ENCODE results near the gene STK38L. TPM values are rescaled to one million over a fixed set of nuclear protein-coding genes. Genes with fewer than 3 reads are reported as not detected.

STK38L gene
- total RNA-seq, 1 experiment from 2014 or later, result 25.2 TPM

DNA sequence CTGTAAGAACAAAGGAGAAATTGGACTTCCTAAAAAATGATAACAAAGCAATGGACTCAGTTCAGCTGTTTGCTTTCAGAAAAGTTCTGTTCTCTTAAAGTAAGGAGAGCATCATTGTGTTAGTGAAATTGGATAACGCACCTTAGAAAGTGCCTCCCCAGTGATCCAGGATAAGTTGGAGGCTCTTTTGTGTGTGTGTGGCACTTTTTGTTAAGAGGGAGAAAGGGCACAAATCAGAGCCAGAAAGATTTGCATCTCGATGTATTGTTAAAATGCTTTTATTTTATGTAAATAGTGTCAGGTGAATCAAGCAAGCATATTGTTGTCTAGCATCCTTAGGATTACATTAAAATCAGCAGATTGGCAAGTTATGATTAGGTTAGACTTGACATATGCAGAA is 2.1 kb downstream of the STK38L start:
- TF ChIP-seq, protein P1, sequence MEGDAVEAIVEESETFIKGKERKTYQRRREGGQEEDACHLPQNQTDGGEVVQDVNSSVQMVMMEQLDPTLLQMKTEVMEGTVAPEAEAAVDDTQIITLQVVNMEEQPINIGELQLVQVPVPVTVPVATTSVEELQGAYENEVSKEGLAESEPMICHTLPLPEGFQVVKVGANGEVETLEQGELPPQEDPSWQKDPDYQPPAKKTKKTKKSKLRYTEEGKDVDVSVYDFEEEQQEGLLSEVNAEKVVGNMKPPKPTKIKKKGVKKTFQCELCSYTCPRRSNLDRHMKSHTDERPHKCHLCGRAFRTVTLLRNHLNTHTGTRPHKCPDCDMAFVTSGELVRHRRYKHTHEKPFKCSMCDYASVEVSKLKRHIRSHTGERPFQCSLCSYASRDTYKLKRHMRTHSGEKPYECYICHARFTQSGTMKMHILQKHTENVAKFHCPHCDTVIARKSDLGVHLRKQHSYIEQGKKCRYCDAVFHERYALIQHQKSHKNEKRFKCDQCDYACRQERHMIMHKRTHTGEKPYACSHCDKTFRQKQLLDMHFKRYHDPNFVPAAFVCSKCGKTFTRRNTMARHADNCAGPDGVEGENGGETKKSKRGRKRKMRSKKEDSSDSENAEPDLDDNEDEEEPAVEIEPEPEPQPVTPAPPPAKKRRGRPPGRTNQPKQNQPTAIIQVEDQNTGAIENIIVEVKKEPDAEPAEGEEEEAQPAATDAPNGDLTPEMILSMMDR (IDR thresholded peaks at IDR 0.05), result no peak
- no peak for TF ChIP-seq TCF7L2 (IDR thresholded peaks at IDR 0.05; ENCODE audit: low read depth, low read length)
- no peak for TF ChIP-seq POLR2AphosphoS5 (IDR thresholded peaks at IDR 0.05; ENCODE audit: low read depth, low read length)
- TF ChIP-seq, protein P2, sequence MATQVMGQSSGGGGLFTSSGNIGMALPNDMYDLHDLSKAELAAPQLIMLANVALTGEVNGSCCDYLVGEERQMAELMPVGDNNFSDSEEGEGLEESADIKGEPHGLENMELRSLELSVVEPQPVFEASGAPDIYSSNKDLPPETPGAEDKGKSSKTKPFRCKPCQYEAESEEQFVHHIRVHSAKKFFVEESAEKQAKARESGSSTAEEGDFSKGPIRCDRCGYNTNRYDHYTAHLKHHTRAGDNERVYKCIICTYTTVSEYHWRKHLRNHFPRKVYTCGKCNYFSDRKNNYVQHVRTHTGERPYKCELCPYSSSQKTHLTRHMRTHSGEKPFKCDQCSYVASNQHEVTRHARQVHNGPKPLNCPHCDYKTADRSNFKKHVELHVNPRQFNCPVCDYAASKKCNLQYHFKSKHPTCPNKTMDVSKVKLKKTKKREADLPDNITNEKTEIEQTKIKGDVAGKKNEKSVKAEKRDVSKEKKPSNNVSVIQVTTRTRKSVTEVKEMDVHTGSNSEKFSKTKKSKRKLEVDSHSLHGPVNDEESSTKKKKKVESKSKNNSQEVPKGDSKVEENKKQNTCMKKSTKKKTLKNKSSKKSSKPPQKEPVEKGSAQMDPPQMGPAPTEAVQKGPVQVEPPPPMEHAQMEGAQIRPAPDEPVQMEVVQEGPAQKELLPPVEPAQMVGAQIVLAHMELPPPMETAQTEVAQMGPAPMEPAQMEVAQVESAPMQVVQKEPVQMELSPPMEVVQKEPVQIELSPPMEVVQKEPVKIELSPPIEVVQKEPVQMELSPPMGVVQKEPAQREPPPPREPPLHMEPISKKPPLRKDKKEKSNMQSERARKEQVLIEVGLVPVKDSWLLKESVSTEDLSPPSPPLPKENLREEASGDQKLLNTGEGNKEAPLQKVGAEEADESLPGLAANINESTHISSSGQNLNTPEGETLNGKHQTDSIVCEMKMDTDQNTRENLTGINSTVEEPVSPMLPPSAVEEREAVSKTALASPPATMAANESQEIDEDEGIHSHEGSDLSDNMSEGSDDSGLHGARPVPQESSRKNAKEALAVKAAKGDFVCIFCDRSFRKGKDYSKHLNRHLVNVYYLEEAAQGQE (IDR thresholded peaks at IDR 0.05; ENCODE audit: insufficient read depth in 1 of 2, low read depth in 2 of 2, low read length in 1 of 2), result no peak
- no peak for TF ChIP-seq SIN3A (IDR thresholded peaks at IDR 0.05; ENCODE audit: borderline replicate concordance, insufficient read depth, low read depth, low read length)
- CTCF ChIA-PET, result no interaction called here
- in situ Hi-C loops (cut with HindIII; ENCODE audit: low pct_unique_long_range_greater_than_20kb, low sequenced_read_pairs) (no loop called here), intact Hi-C loops (cut with micrococcal nuclease; ENCODE audit: unreplicated experiment) (no loop called here)
- ATAC-seq (no peak), DNase-seq (ENCODE audit: low read depth, low spot score) (no peak)
- peaks cover 15% of the 10 kb centered on the region for H3K4me1 ChIP-seq (ENCODE audit: control insufficient read depth, insufficient read depth, low read length)
- POLR2A ChIA-PET, result no interaction called here
- H3K27me3 ChIP-seq (ENCODE audit: control insufficient read depth, insufficient read depth, low read length), result no peaks in the 10 kb centered on the region
- H3K36me3 ChIP-seq (ENCODE audit: control insufficient read depth, insufficient read depth, low read length), result no peaks in the 10 kb centered on the region
- H3K9me3 ChIP-seq (ENCODE audit: control insufficient read depth, insufficient read depth, low read depth, low read length), result peaks cover 4% of the 10 kb centered on the region; the same call in 1 of the 2 replicates
- H3K4me3 ChIP-seq (ENCODE audit: low read depth in 2 of 2, low read length in 2 of 2), result peak overlapping the region in 1 of 2 experiments; percentile 4; a peak in 1 of 4 replicates
- no TSS peak for BruUV-seq (replicated peaks)
- peak overlapping the region; percentile 94; the same call in 1 of the 2 replicates for H3K27ac ChIP-seq (ENCODE audit: low read length)

DNA sequence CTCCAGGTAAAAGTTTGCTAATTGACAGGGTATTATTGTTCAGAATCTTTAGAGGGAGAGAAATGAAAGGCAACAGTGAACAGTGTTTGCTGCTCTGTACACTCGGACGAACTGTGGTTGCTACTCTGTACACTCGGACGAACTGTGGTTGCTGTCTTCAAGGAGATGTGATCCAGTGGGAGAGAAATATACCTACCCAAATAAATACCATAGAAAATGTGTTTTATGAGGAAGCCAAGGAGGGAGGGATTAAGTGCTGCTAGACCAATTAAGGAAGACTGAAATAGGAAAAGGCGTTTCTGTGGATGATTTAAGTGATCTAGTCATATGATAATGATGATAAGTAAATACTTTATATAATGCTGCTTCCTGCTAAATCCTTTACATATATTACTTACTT is 2.7 kb downstream of the STK38L start:
- no peaks in the 10 kb centered on the region for H3K36me3 ChIP-seq (ENCODE audit: control insufficient read depth, insufficient read depth, low read length)
- in situ Hi-C loops (cut with HindIII; ENCODE audit: low pct_unique_long_range_greater_than_20kb, low sequenced_read_pairs) (no loop called here), intact Hi-C loops (cut with micrococcal nuclease; ENCODE audit: unreplicated experiment) (no loop called here)
- H3K4me1 ChIP-seq (ENCODE audit: control insufficient read depth, insufficient read depth, low read length), result peaks cover 15% of the 10 kb centered on the region
- H3K4me3 ChIP-seq (ENCODE audit: low read depth in 2 of 2, low read length in 2 of 2), result no peak overlapping the region
- TF ChIP-seq SIN3A (IDR thresholded peaks at IDR 0.05; ENCODE audit: borderline replicate concordance, insufficient read depth, low read depth, low read length), result no peak
- no peak for TF ChIP-seq POLR2AphosphoS5 (IDR thresholded peaks at IDR 0.05; ENCODE audit: low read depth, low read length)
- TF ChIP-seq, protein P1 (IDR thresholded peaks at IDR 0.05), result no peak
- no peak for TF ChIP-seq TCF7L2 (IDR thresholded peaks at IDR 0.05; ENCODE audit: low read depth, low read length)
- TF ChIP-seq, protein P2 (IDR thresholded peaks at IDR 0.05; ENCODE audit: insufficient read depth in 1 of 2, low read depth in 2 of 2, low read length in 1 of 2), result no peak
- peaks cover 4% of the 10 kb centered on the region; the same call in 1 of the 2 replicates for H3K9me3 ChIP-seq (ENCODE audit: control insufficient read depth, insufficient read depth, low read depth, low read length)
- POLR2A ChIA-PET, result no interaction called here
- BruUV-seq (replicated peaks), result no TSS peak
- DNase-seq (ENCODE audit: low read depth, low spot score) (no peak), ATAC-seq (no peak)
- CTCF ChIA-PET, result no interaction called here
- no peaks in the 10 kb centered on the region for H3K27me3 ChIP-seq (ENCODE audit: control insufficient read depth, insufficient read depth, low read length)
- no peak overlapping the region for H3K27ac ChIP-seq (ENCODE audit: low read length)
